A549 (cell line): Measurements from ENCODE around the gene TAX1BP1. TPM values are rescaled to one million over a fixed set of nuclear protein-coding genes. Genes with fewer than 3 reads are reported as not detected.

ENCODE experiments used
- ATAC-seq, 2 experiments: fragments of 200-7000 bp in 1 of 2; fragments of >200 bp in 1 of 2; cut with Nextera tagmentation in 1 of 2; cut with Tn5 transposase in 1 of 2; 3 replicates each; pipeline versions ENCODE4 v1.8.0 to v1.9.1; 2018 to 2020; ENCODE audit warnings: mild to moderate bottlenecking in 1 of 2, moderate library complexity in 1 of 2
- CTCF ChIA-PET: fragments of 300-600 bp; sonication (Branson Sonifier 250); formaldehyde crosslinking; extraction: SDS; loops from one replicate; lab custom pipeline; 2021; ENCODE audit warnings: antibody characterized with exemption, inconsistent platforms; lab: Yijun Ruan, JAX
- POLR2A ChIA-PET: fragments of 350-600 bp; formaldehyde crosslinking; extraction: SDS; loops from one replicate; lab custom pipeline; 2021; ENCODE audit warnings: antibody characterized with exemption, inconsistent platforms; lab: Yijun Ruan, JAX
- DNase-seq, 2 experiments: peaks; one replicate each; pipeline versions ENCODE4 v3.0.0 to v3.0.0-alpha.2; 2011 to 2016; ENCODE audit warnings: low read depth in 1 of 2, low spot score in 1 of 2
- FAIRE-seq: peaks from 2 replicates; lab custom pipeline; 2011; peaks lifted over from hg19 to GRCh38; lab: Jason Lieb, UNC
- H3K27ac ChIP-seq, 2 experiments: fragments of >200 bp; sonication (Bioruptor Twin); formaldehyde crosslinking; 3 replicates each; pipeline ENCODE4 v1.5.1; 2016 to 2017
- H3K4me1 ChIP-seq: fragments of >200 bp; sonication (Bioruptor Twin); formaldehyde crosslinking; 3 replicates; pipeline ENCODE4 v1.6.1; 2016
- H3K4me2 ChIP-seq: fragments of >200 bp; sonication (Bioruptor Twin); formaldehyde crosslinking; 3 replicates; pipeline ENCODE4 v1.6.1; 2016
- H3K4me3 ChIP-seq: fragments of >200 bp; sonication (Bioruptor Twin); formaldehyde crosslinking; 3 replicates; pipeline ENCODE4 v1.5.1; 2016
- H3K9me3 ChIP-seq: fragments of >200 bp; sonication (Bioruptor Twin); formaldehyde crosslinking; 3 replicates; pipeline ENCODE4 v1.6.1; 2016
- ATOH8 ChIP-seq: fragments of 250-450 bp; sonication (Bioruptor Pico); IDR thresholded peaks from 2 replicates; pipeline ENCODE4 v1.5.0; 2020; ENCODE audit warnings: low read depth, mild to moderate bottlenecking, moderate library complexity
- BCL3 ChIP-seq: fragments of >200 bp; sonication (Bioruptor Twin); formaldehyde crosslinking; IDR thresholded peaks from 3 replicates; pipeline ENCODE4 v1.6.1; 2016
- BHLHE40 ChIP-seq: IDR thresholded peaks from 2 replicates; pipeline ENCODE4 v1.6.1; 2012; ENCODE audit warnings: low read depth, low read length, inconsistent platforms
- CTCF ChIP-seq: fragments of >200 bp; sonication (Bioruptor Twin); formaldehyde crosslinking; IDR thresholded peaks from 3 replicates; pipeline ENCODE4 v1.5.1; 2016
- E2F6 ChIP-seq: IDR thresholded peaks from 2 replicates; pipeline ENCODE4 v1.6.1; 2012; ENCODE audit warnings: low read depth, borderline replicate concordance
- EP300 ChIP-seq, 2 experiments: fragments of >200 bp; sonication (Bioruptor Twin); formaldehyde crosslinking; IDR thresholded peaks; 2 replicates in 1 of 2; 3 replicates in 1 of 2; pipeline ENCODE4 v1.6.1; 2016 to 2017
- ESRRA ChIP-seq: fragments of 150-350 bp; IDR thresholded peaks from 2 replicates; pipeline ENCODE4 v1.6.1; 2014; ENCODE audit warnings: mild to moderate bottlenecking, low read length, borderline replicate concordance
- FOSL2 ChIP-seq, 2 experiments: fragments of 450-650 bp in 1 of 2; fragments of >200 bp in 1 of 2; sonication (Bioruptor Twin) in 1 of 2; formaldehyde crosslinking; IDR thresholded peaks; 2 replicates each; pipeline versions ENCODE4 v1.5.0 to v1.6.1; 2016 to 2020; ENCODE audit warnings: mild to moderate bottlenecking in 1 of 2, moderate library complexity in 1 of 2
- HDAC2 ChIP-seq: fragments of 200-600 bp; sonication (generic); IDR thresholded peaks from 2 replicates; pipeline ENCODE4 v1.6.1; 2016
- HES2 ChIP-seq: fragments of >200 bp; sonication (Bioruptor Twin); formaldehyde crosslinking; IDR thresholded peaks from 2 replicates; pipeline ENCODE4 v1.6.1; 2016
- HMGXB4 ChIP-seq: fragments of 250-450 bp; sonication (Bioruptor Pico); IDR thresholded peaks from 2 replicates; pipeline ENCODE4 v1.5.0; 2021; ENCODE audit warnings: mild to moderate bottlenecking, moderate library complexity, borderline replicate concordance
- HOXB13 ChIP-seq: fragments of 250-450 bp; sonication (Bioruptor Pico); IDR thresholded peaks from 2 replicates; pipeline ENCODE4 v1.5.0; 2020; ENCODE audit warnings: low read depth, mild to moderate bottlenecking, moderate library complexity
- HOXB5 ChIP-seq: fragments of 250-450 bp; sonication (Bioruptor Pico); IDR thresholded peaks from 2 replicates; pipeline ENCODE4 v1.5.0; 2020; ENCODE audit warnings: mild to moderate bottlenecking, moderate library complexity
- MAX ChIP-seq: IDR thresholded peaks from 2 replicates; pipeline ENCODE4 v1.6.1; 2012
- PBX3 ChIP-seq: IDR thresholded peaks from 2 replicates; pipeline ENCODE4 v1.6.1; 2012
- PHF8 ChIP-seq: fragments of 200-600 bp; sonication (generic); IDR thresholded peaks from 2 replicates; pipeline ENCODE4 v1.6.1; 2016; ENCODE audit warnings: low read depth, mild to moderate bottlenecking, antibody characterized with exemption, moderate library complexity, borderline replicate concordance
- POLR2A ChIP-seq: IDR thresholded peaks from 2 replicates; pipeline ENCODE4 v1.6.1; 2012; ENCODE audit warnings: mild to moderate bottlenecking, low read length
- POLR2AphosphoS2 ChIP-seq: conservative IDR thresholded peaks from 2 replicates; pipeline ENCODE4 v1.6.1; 2012; ENCODE audit warnings: low read length, improper control_type of control experiment, inconsistent platforms
- RCOR1 ChIP-seq: fragments of 150-350 bp; IDR thresholded peaks from 2 replicates; pipeline ENCODE4 v1.6.1; 2014; ENCODE audit warnings: antibody characterized with exemption, low read length, low read depth
- TP53 ChIP-seq: fragments of 250-450 bp; sonication (Bioruptor Pico); IDR thresholded peaks from 2 replicates; pipeline ENCODE4 v1.5.0; 2021; ENCODE audit warnings: mild to moderate bottlenecking, moderate library complexity
- ZFP36 ChIP-seq: fragments of 450-650 bp; IDR thresholded peaks from 2 replicates; pipeline ENCODE4 v1.6.1; 2014; ENCODE audit warnings: borderline replicate concordance; ENCODE audit not compliant: partially characterized antibody
- ZNF302 ChIP-seq: fragments of 250-450 bp; sonication (Bioruptor Pico); IDR thresholded peaks from 2 replicates; pipeline ENCODE4 v1.9.0; 2021; ENCODE audit warnings: inconsistent platforms, mild to moderate bottlenecking, moderate library complexity
- ZSCAN20 ChIP-seq: fragments of 250-450 bp; sonication (Bioruptor Pico); IDR thresholded peaks from 2 replicates; pipeline ENCODE4 v1.8.0; 2022; ENCODE audit warnings: mild to moderate bottlenecking, moderate library complexity
- WGBS: methylation state at CpG from one replicate; pipeline ENCODE4 v1.1.6; 2017; ENCODE audit errors: missing lambda C conversion rate; 5-methylcytosine and 5-hydroxymethylcytosine counted together
- polyA plus RNA-seq, 4 experiments: library from polyadenylated mRNA; depleted of rRNA in 3 of 4; stranded (reverse); fragments of >200 nt; fragmentation: RNase III in 1 of 4; extraction: RNeasy Plus Mini Kit Qiagen cat#74134 plus additional on column Dnase treatment in 1 of 4; gene quantifications; 2 replicates in 3 of 4; 3 replicates in 1 of 4; pipeline ENCODE4 v1.2.3, GENCODE V29; 2011 to 2017

Gene TAX1BP1
- polyA plus RNA-seq, 2 of the 4 experiments (the other 2 are of a cell fraction): 105 to 180 TPM

- POLR2A ChIA-PET: no interaction called here
- FAIRE-seq: no peak
- no peak for ATAC-seq
- TF ChIP-seq BHLHE40 (no peak), PHF8 (no peak), RCOR1 (no peak), E2F6 (no peak), HDAC2 (no peak), POLR2A (no peak), BCL3 (no peak), HMGXB4 (CRISPR knock-in tag) (no peak), FOSL2 (IDR thresholded peaks at IDR 0.05) (no peak), FOSL2 (CRISPR knock-in tag; IDR thresholded peaks at IDR 0.05) (no peak)
- Histone ChIP-seq H3K4me3 (no peak overlapping the region), H3K4me1 (peaks cover 12% of the 10 kb centered on the region), H3K4me2 (no peak overlapping the region), H3K27ac (no peak overlapping the region), H3K9me3 (no peaks in the 10 kb centered on the region)
- CTCF ChIA-PET: no interaction called here
- no peak for DNase-seq
- WGBS: 94% methylated on average over 4 of the region's 4 CpGs
Observed at GRCh38 chr7:27810186-27810585, 70.2 kb downstream of the TAX1BP1 start.

- POLR2A ChIA-PET: no interaction called here
- CTCF ChIA-PET: interaction anchor here (0.6 to 1.5 kb wide), 3 partner anchors 281 to 438 kb away, joined by 3 to 4 read pairs (median 3); no protein-coding TSS in a partner anchor
- Histone ChIP-seq H3K4me1 (peaks cover 12% of the 10 kb centered on the region), H3K9me3 (no peaks in the 10 kb centered on the region), H3K27ac (no peak overlapping the region), H3K4me2 (no peak overlapping the region), H3K4me3 (no peak overlapping the region)
- DNase-seq (no peak), ATAC-seq (no peak), FAIRE-seq (no peak)
- TF ChIP-seq PHF8 (no peak), POLR2AphosphoS2 (no peak), ESRRA (no peak), HOXB5 (CRISPR knock-in tag) (no peak), PBX3 (no peak), EP300 (IDR thresholded peaks at IDR 0.05) (no peak), TP53 (CRISPR knock-in tag) (no peak), ATOH8 (CRISPR knock-in tag) (no peak), MAX (no peak), HES2 (no peak), ZSCAN20 (CRISPR knock-in tag) (no peak), HOXB13 (CRISPR knock-in tag) (no peak), HDAC2 (no peak), BCL3 (no peak), CTCF (no peak), ZFP36 (no peak), ZNF302 (CRISPR knock-in tag) (no peak), RCOR1 (no peak)
- WGBS: 92% methylated on average over 2 of the region's 2 CpGs
Observed at GRCh38 chr7:27812706-27813105, 72.7 kb downstream of the TAX1BP1 start.
